Measurements from ENCODE around the gene LPAR3.

DNA sequence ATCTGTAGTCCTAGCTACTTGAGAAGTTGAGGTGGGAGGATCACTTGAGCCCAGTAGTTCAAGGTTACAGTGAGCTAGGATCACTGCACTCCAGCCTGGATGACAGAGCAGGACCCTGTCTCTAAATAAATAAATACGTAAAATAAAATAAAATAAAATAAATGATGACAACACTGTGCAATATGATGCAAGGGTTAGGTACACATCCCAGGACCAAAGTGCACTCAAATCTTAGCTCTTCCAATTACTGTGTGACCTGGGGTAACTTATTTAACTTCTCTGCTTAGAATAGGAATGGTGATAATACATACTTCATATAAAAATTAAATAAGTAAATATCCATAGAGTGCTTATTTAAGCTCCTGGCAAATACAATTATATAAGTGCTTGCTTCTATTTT is 53.5 kb downstream of the LPAR3 start:
- TF ChIP-seq, protein P1, sequence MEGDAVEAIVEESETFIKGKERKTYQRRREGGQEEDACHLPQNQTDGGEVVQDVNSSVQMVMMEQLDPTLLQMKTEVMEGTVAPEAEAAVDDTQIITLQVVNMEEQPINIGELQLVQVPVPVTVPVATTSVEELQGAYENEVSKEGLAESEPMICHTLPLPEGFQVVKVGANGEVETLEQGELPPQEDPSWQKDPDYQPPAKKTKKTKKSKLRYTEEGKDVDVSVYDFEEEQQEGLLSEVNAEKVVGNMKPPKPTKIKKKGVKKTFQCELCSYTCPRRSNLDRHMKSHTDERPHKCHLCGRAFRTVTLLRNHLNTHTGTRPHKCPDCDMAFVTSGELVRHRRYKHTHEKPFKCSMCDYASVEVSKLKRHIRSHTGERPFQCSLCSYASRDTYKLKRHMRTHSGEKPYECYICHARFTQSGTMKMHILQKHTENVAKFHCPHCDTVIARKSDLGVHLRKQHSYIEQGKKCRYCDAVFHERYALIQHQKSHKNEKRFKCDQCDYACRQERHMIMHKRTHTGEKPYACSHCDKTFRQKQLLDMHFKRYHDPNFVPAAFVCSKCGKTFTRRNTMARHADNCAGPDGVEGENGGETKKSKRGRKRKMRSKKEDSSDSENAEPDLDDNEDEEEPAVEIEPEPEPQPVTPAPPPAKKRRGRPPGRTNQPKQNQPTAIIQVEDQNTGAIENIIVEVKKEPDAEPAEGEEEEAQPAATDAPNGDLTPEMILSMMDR (IDR thresholded peaks at IDR 0.05), result no peak
- no peak for TF ChIP-seq POLR2A (IDR thresholded peaks at IDR 0.05)
